Measurements from ENCODE around the gene ACTN1. TPM values are rescaled to one million over a fixed set of nuclear protein-coding genes. Genes with fewer than 3 reads are reported as not detected.
A peak's percentile ranks its signal among the peaks of the same experiment; 100 is the strongest.

The ACTN1 gene
- total RNA-seq, 1 donor from 2014 or later: 133 TPM

GRCh38 chr14:68921049-68921448, 58.1 kb downstream of the ACTN1 start:
- peaks cover 6% of the 10 kb centered on the region for H3K9me3 Mint-ChIP-seq
- peaks cover 18% of the 10 kb centered on the region for H3K4me1 Mint-ChIP-seq (ENCODE audit: low read depth)
- intact Hi-C loops (cut with micrococcal nuclease): no loop called here
- H3K27ac Mint-ChIP-seq: no peak overlapping the region
- H3K27me3 Mint-ChIP-seq (ENCODE audit: low read depth): no peaks in the 10 kb centered on the region
- H3K36me3 Mint-ChIP-seq (ENCODE audit: low read depth): peaks cover 49% of the 10 kb centered on the region
- no peak for DNase-seq (ENCODE audit: low spot score)
- H3K4me3 Mint-ChIP-seq (ENCODE audit: low read depth): no peak overlapping the region

GRCh38 chr14:68919129-68919927, 59.8 kb downstream of the ACTN1 start:
- DNase-seq (ENCODE audit: low spot score): no peak
- intact Hi-C loops (cut with micrococcal nuclease): no loop called here
- Mint-ChIP-seq H3K4me3 (ENCODE audit: low read depth) (no peak overlapping the region), H3K36me3 (ENCODE audit: low read depth) (peaks cover 44% of the 10 kb centered on the region), H3K27me3 (ENCODE audit: low read depth) (no peaks in the 10 kb centered on the region), H3K4me1 (ENCODE audit: low read depth) (peaks cover 12% of the 10 kb centered on the region), H3K27ac (no peak overlapping the region), H3K9me3 (no peaks in the 10 kb centered on the region)

GRCh38 chr14:68918612-68919011, 60.5 kb downstream of the ACTN1 start:
- Mint-ChIP-seq H3K9me3 (no peaks in the 10 kb centered on the region), H3K4me1 (ENCODE audit: low read depth) (peaks cover 5% of the 10 kb centered on the region), H3K27me3 (ENCODE audit: low read depth) (no peaks in the 10 kb centered on the region), H3K36me3 (ENCODE audit: low read depth) (peaks cover 37% of the 10 kb centered on the region), H3K27ac (no peak overlapping the region), H3K4me3 (ENCODE audit: low read depth) (no peak overlapping the region)
- intact Hi-C loops (cut with micrococcal nuclease): no loop called here
- DNase-seq (ENCODE audit: low spot score): no peak

GRCh38 chr14:68916358-68916941, 62.7 kb downstream of the ACTN1 start:
- Mint-ChIP-seq H3K4me3 (ENCODE audit: low read depth) (no peak overlapping the region), H3K36me3 (ENCODE audit: low read depth) (peaks cover 36% of the 10 kb centered on the region), H3K4me1 (ENCODE audit: low read depth) (peaks cover 9% of the 10 kb centered on the region), H3K27ac (no peak overlapping the region), H3K27me3 (ENCODE audit: low read depth) (no peaks in the 10 kb centered on the region), H3K9me3 (no peaks in the 10 kb centered on the region)
- intact Hi-C loops (cut with micrococcal nuclease): no loop called here
- no peak for DNase-seq (ENCODE audit: low spot score)

GRCh38 chr14:68913516-68913915, 65.6 kb downstream of the ACTN1 start:
- peaks cover 41% of the 10 kb centered on the region for H3K36me3 Mint-ChIP-seq (ENCODE audit: low read depth)
- no peak overlapping the region for H3K27ac Mint-ChIP-seq
- H3K4me1 Mint-ChIP-seq (ENCODE audit: low read depth): peaks cover 19% of the 10 kb centered on the region
- no peak overlapping the region for H3K4me3 Mint-ChIP-seq (ENCODE audit: low read depth)
- no peaks in the 10 kb centered on the region for H3K27me3 Mint-ChIP-seq (ENCODE audit: low read depth)
- no peak for DNase-seq (ENCODE audit: low spot score)
- no peaks in the 10 kb centered on the region for H3K9me3 Mint-ChIP-seq
- intact Hi-C loops (cut with micrococcal nuclease): loop anchor here (5.0 kb wide), 2 partner anchors 64 to 89 kb away; partner anchors contain the start of gene ACTN1

- no peak overlapping the region for H3K27ac Mint-ChIP-seq
- H3K27me3 Mint-ChIP-seq (ENCODE audit: low read depth): no peaks in the 10 kb centered on the region
Measured at GRCh38 chr14:68911594-68912227, 67.4 kb downstream of the ACTN1 start.

GRCh38 chr14:68910540-68910939, 68.6 kb downstream of the ACTN1 start:
- Mint-ChIP-seq H3K27me3 (ENCODE audit: low read depth) (no peaks in the 10 kb centered on the region), H3K9me3 (no peaks in the 10 kb centered on the region), H3K36me3 (ENCODE audit: low read depth) (peaks cover 40% of the 10 kb centered on the region), H3K27ac (no peak overlapping the region), H3K4me1 (ENCODE audit: low read depth) (peaks cover 19% of the 10 kb centered on the region), H3K4me3 (ENCODE audit: low read depth) (no peak overlapping the region)
- intact Hi-C loops (cut with micrococcal nuclease): loop anchor here (5.0 kb wide), 2 partner anchors 67 to 92 kb away; partner anchors contain the start of gene ACTN1
- DNase-seq (ENCODE audit: low spot score): no peak

More at GRCh38 chr14:68911594-68912227, 67.4 kb downstream of the ACTN1 start:
- no peak overlapping the region for H3K4me3 Mint-ChIP-seq (ENCODE audit: low read depth)
- peak; percentile 60 for DNase-seq (ENCODE audit: low spot score)
- intact Hi-C loops (cut with micrococcal nuclease): loop anchor here (1.0 to 5.0 kb wide), 4 partner anchors 66 to 196 kb away; partner anchors contain the start of gene ACTN1
- H3K36me3 Mint-ChIP-seq (ENCODE audit: low read depth): peaks cover 41% of the 10 kb centered on the region
- no peaks in the 10 kb centered on the region for H3K9me3 Mint-ChIP-seq
- H3K4me1 Mint-ChIP-seq (ENCODE audit: low read depth): peaks cover 19% of the 10 kb centered on the region

GRCh38 chr14:68908803-68909202, 70.3 kb downstream of the ACTN1 start:
- DNase-seq (ENCODE audit: low spot score): no peak
- Mint-ChIP-seq H3K36me3 (ENCODE audit: low read depth) (peaks cover 45% of the 10 kb centered on the region), H3K27ac (no peak overlapping the region), H3K9me3 (no peaks in the 10 kb centered on the region), H3K4me3 (ENCODE audit: low read depth) (no peak overlapping the region), H3K27me3 (ENCODE audit: low read depth) (no peaks in the 10 kb centered on the region), H3K4me1 (ENCODE audit: low read depth) (peaks cover 19% of the 10 kb centered on the region)
- intact Hi-C loops (cut with micrococcal nuclease): no loop called here

- H3K27ac Mint-ChIP-seq: no peak overlapping the region
- no peak for DNase-seq (ENCODE audit: low spot score)
- no peaks in the 10 kb centered on the region for H3K27me3 Mint-ChIP-seq (ENCODE audit: low read depth)
- peaks cover 17% of the 10 kb centered on the region for H3K4me1 Mint-ChIP-seq (ENCODE audit: low read depth)
- intact Hi-C loops (cut with micrococcal nuclease): no loop called here
- no peaks in the 10 kb centered on the region for H3K9me3 Mint-ChIP-seq
- peaks cover 45% of the 10 kb centered on the region for H3K36me3 Mint-ChIP-seq (ENCODE audit: low read depth)
- H3K4me3 Mint-ChIP-seq (ENCODE audit: low read depth): no peak overlapping the region
Measured at GRCh38 chr14:68908201-68908600, 70.9 kb downstream of the ACTN1 start.

GRCh38 chr14:68906439-68906838, 72.7 kb downstream of the ACTN1 start:
- Mint-ChIP-seq H3K27me3 (ENCODE audit: low read depth) (no peaks in the 10 kb centered on the region), H3K36me3 (ENCODE audit: low read depth) (peaks cover 50% of the 10 kb centered on the region), H3K4me3 (ENCODE audit: low read depth) (no peak overlapping the region), H3K4me1 (ENCODE audit: low read depth) (peaks cover 10% of the 10 kb centered on the region), H3K27ac (no peak overlapping the region), H3K9me3 (no peaks in the 10 kb centered on the region)
- DNase-seq (ENCODE audit: low spot score): no peak
- intact Hi-C loops (cut with micrococcal nuclease): no loop called here

GRCh38 chr14:68905107-68905895, 73.8 kb downstream of the ACTN1 start:
- Mint-ChIP-seq H3K4me3 (ENCODE audit: low read depth) (no peak overlapping the region), H3K27ac (no peak overlapping the region), H3K9me3 (no peaks in the 10 kb centered on the region), H3K4me1 (ENCODE audit: low read depth) (peaks cover under 1% of the 10 kb centered on the region), H3K27me3 (ENCODE audit: low read depth) (no peaks in the 10 kb centered on the region), H3K36me3 (ENCODE audit: low read depth) (peaks cover 48% of the 10 kb centered on the region)
- intact Hi-C loops (cut with micrococcal nuclease): no loop called here
- DNase-seq (ENCODE audit: low spot score): no peak

GRCh38 chr14:68902357-68902756, 76.7 kb downstream of the ACTN1 start:
- Mint-ChIP-seq H3K27me3 (ENCODE audit: low read depth) (no peaks in the 10 kb centered on the region), H3K4me3 (ENCODE audit: low read depth) (no peak overlapping the region), H3K4me1 (ENCODE audit: low read depth) (peaks cover 20% of the 10 kb centered on the region), H3K27ac (no peak overlapping the region), H3K9me3 (no peaks in the 10 kb centered on the region), H3K36me3 (ENCODE audit: low read depth) (peaks cover 60% of the 10 kb centered on the region)
- no peak for DNase-seq (ENCODE audit: low spot score)
- intact Hi-C loops (cut with micrococcal nuclease): no loop called here

Data from activated T-helper 2 cell treated with anti-CD3 and anti-CD28 coated beads, Interferon-gamma antibody, Interleukin-2, Interleukin-4, amounts not matched to agents 10 μg/mL and 5 μg/mL and 100 μg/mL, durations not matched to agents 14 hours and 24 hours and 36 hours (primary cell).